PC-9 (cell line): Measurements from ENCODE around the gene GAS7. TPM values are rescaled to one million over a fixed set of nuclear protein-coding genes. Genes with fewer than 3 reads are reported as not detected.

Experiments used
- BruUV-seq: library from RNA; stranded (reverse); fragments of 400-500 nt; replicated peaks from 2 replicates; lab custom pipeline; 2021; lab: Mats Ljungman, UMichigan
- CTCF ChIA-PET: fragments of 300-600 bp; sonication (Branson Sonifier 250); formaldehyde crosslinking; loops from one replicate; lab custom pipeline; 2022; ENCODE audit warnings: antibody characterized with exemption; lab: Charles Lee
- POLR2A ChIA-PET: fragments of 300-600 bp; sonication (Branson Sonifier 250); formaldehyde crosslinking; loops from one replicate; lab custom pipeline; 2022; ENCODE audit warnings: antibody characterized with exemption; ENCODE audit not compliant: unreplicated experiment; lab: Charles Lee
- DNase-seq, 2 experiments: peaks; one replicate each; pipeline versions ENCODE4 v3.0.0 to v3.0.0-alpha.2; 2015 to 2022; ENCODE audit warnings: mixed read lengths in 1 of 2
- H2AFZ ChIP-seq: fragments of 200-600 bp; sonication (generic); 2 replicates; pipeline ENCODE4 v1.8.1; 2017; ENCODE audit warnings: antibody characterized with exemption
- H3F3A ChIP-seq: fragments of 200-600 bp; sonication (generic); 2 replicates; pipeline ENCODE4 v1.8.1; 2017; ENCODE audit warnings: antibody characterized with exemption, mild to moderate bottlenecking, low read depth; ENCODE audit not compliant: insufficient read depth
- H3K27ac ChIP-seq: fragments of 200-600 bp; sonication (generic); 2 replicates; pipeline ENCODE4 v1.6.1; 2016; ENCODE audit warnings: mixed run types
- H3K27me3 ChIP-seq: fragments of 200-600 bp; sonication (generic); 2 replicates; pipeline ENCODE4 v1.6.1; 2016; ENCODE audit warnings: low read depth, mixed run types; ENCODE audit not compliant: insufficient read depth
- H3K36me3 ChIP-seq: fragments of 200-600 bp; sonication (generic); 2 replicates; pipeline ENCODE4 v1.6.1; 2016; ENCODE audit warnings: low read depth, mixed run types
- H3K4me1 ChIP-seq: fragments of 200-600 bp; sonication (generic); replicated peaks from 2 replicates; pipeline ENCODE4 v1.6.1; 2016; ENCODE audit warnings: mixed run types; ENCODE audit not compliant: insufficient read depth
- H3K4me2 ChIP-seq: fragments of 200-600 bp; sonication (generic); 2 replicates; pipeline ENCODE4 v1.6.1; 2017; ENCODE audit warnings: mixed run types
- H3K4me3 ChIP-seq: fragments of 200-600 bp; sonication (generic); 2 replicates; pipeline ENCODE4 v1.6.1; 2016; ENCODE audit warnings: mixed run types
- H3K79me2 ChIP-seq: fragments of 200-600 bp; sonication (generic); 2 replicates; pipeline ENCODE4 v1.6.1; 2017; ENCODE audit warnings: low read depth, mixed run types
- H3K9me2 ChIP-seq: fragments of 200-600 bp; sonication (generic); 2 replicates; pipeline ENCODE4 v1.8.1; 2017; ENCODE audit warnings: mild to moderate bottlenecking; ENCODE audit not compliant: insufficient read depth
- H3K9me3 ChIP-seq: fragments of 200-600 bp; sonication (generic); 2 replicates; pipeline ENCODE4 v1.8.1; 2016; ENCODE audit warnings: low read depth; ENCODE audit not compliant: insufficient read depth
- H4K20me1 ChIP-seq: fragments of 200-600 bp; sonication (generic); 2 replicates; pipeline ENCODE4 v1.8.1; 2017; ENCODE audit not compliant: insufficient read depth
- CTCF ChIP-seq: fragments of 200-600 bp; sonication (generic); conservative IDR thresholded peaks from 2 replicates; pipeline ENCODE4 v1.6.1; 2017; ENCODE audit warnings: mixed run types, antibody characterized with exemption, mild to moderate bottlenecking, moderate library complexity
- EZH2 ChIP-seq: fragments of 200-600 bp; sonication (generic); IDR thresholded peaks from 2 replicates; pipeline ENCODE4 v1.8.0; 2017; ENCODE audit warnings: antibody characterized with exemption, low read depth
- intact Hi-C: fragments of 100-400 bp; cut with micrococcal nuclease; formaldehyde crosslinking; loops from one replicate; pipeline ENCODE4 v1.10.0; 2022; ENCODE audit not compliant: unreplicated experiment
- total RNA-seq: library from RNA; stranded (reverse); gene quantifications from 2 replicates; pipeline ENCODE4 v1.2.3, GENCODE V29; 2021

Gene GAS7
- total RNA-seq, 1 experiment from 2014 or later: not detected

- no peak overlapping the region for H2AFZ ChIP-seq
- DNase-seq: no peak
- no peaks in the 10 kb centered on the region for H3K9me3 ChIP-seq
- no TSS peak for BruUV-seq
- H3K4me1 ChIP-seq: no peaks in the 10 kb centered on the region
- POLR2A ChIA-PET: no interaction called here
- H3K27me3 ChIP-seq: no peaks in the 10 kb centered on the region
- H3K79me2 ChIP-seq: no peaks in the 10 kb centered on the region
- no peak for TF ChIP-seq CTCF
- no peak for TF ChIP-seq EZH2
- CTCF ChIA-PET: no interaction called here
- intact Hi-C loops: no loop called here
- H3F3A ChIP-seq: no peaks in the 10 kb centered on the region
- H3K4me3 ChIP-seq: no peak overlapping the region
- H3K27ac ChIP-seq: no peak overlapping the region
- H3K36me3 ChIP-seq: no peaks in the 10 kb centered on the region
- no peaks in the 10 kb centered on the region for H4K20me1 ChIP-seq
- H3K4me2 ChIP-seq: no peak overlapping the region
- 0 out of 2 replicates have a peak, but pooled peaks cover 3% of the 10 kb centered on the region for H3K9me2 ChIP-seq
These were observed 35.6 kb upstream of the GAS7 start for GRCh38 chr17:10234033-10234432.

- no TSS peak for BruUV-seq
- no peak for DNase-seq
- no peaks in the 10 kb centered on the region for H3K4me1 ChIP-seq
- H3K4me3 ChIP-seq: no peak overlapping the region
- no peaks in the 10 kb centered on the region for H4K20me1 ChIP-seq
- intact Hi-C loops: no loop called here
- H3K9me2 ChIP-seq: 0 out of 2 replicates have a peak, but pooled peaks cover 3% of the 10 kb centered on the region
- ChIA-PET CTCF (no interaction called here), POLR2A (no interaction called here)
- H3K79me2 ChIP-seq: no peaks in the 10 kb centered on the region
- H3K27me3 ChIP-seq: no peaks in the 10 kb centered on the region
- H3K4me2 ChIP-seq: no peak overlapping the region
- H3K27ac ChIP-seq: no peak overlapping the region
- H3F3A ChIP-seq: no peaks in the 10 kb centered on the region
- H3K36me3 ChIP-seq: no peaks in the 10 kb centered on the region
- H3K9me3 ChIP-seq: no peaks in the 10 kb centered on the region
- TF ChIP-seq CTCF (no peak), EZH2 (no peak)
- no peak overlapping the region for H2AFZ ChIP-seq
These were observed 34.8 kb upstream of the GAS7 start for GRCh38 chr17:10233161-10233560.

- no peaks in the 10 kb centered on the region for H3K9me2 ChIP-seq
- TF ChIP-seq CTCF: no peak
- no peak for TF ChIP-seq EZH2
- H3F3A ChIP-seq: no peaks in the 10 kb centered on the region
- H3K4me3 ChIP-seq: no peak overlapping the region
- H3K9me3 ChIP-seq: no peaks in the 10 kb centered on the region
- H4K20me1 ChIP-seq: no peaks in the 10 kb centered on the region
- no peak overlapping the region for H3K4me2 ChIP-seq
- no peak for DNase-seq
- ChIA-PET POLR2A (no interaction called here), CTCF (no interaction called here)
- BruUV-seq: no TSS peak
- no peak overlapping the region for H3K27ac ChIP-seq
- intact Hi-C loops: loop anchor here (5.0 kb wide), 1 partner anchor 262 kb away; no protein-coding TSS in a partner anchor
- H3K27me3 ChIP-seq: no peaks in the 10 kb centered on the region
- H3K4me1 ChIP-seq: no peaks in the 10 kb centered on the region
- H2AFZ ChIP-seq: no peak overlapping the region
- H3K79me2 ChIP-seq: no peaks in the 10 kb centered on the region
- no peaks in the 10 kb centered on the region for H3K36me3 ChIP-seq
These were observed 30.8 kb upstream of the GAS7 start for GRCh38 chr17:10229181-10229580.
